NB4 (cell line): Measurements from ENCODE around the gene ACOX2.

Source experiments
- DNase-seq: peaks from one replicate; pipeline ENCODE4 v3.0.0; 2010; ENCODE audit warnings: low read depth
- H3K4me3 ChIP-seq: one replicate; pipeline ENCODE4 v1.5.1; 2011; ENCODE audit warnings: mild to moderate bottlenecking, low read depth, low read length, moderate library complexity
- MYC ChIP-seq: IDR thresholded peaks from 2 replicates; pipeline ENCODE4 v1.6.1; 2011; ENCODE audit warnings: low read depth, low read length
- POLR2A ChIP-seq: IDR thresholded peaks from 2 replicates; pipeline ENCODE4 v1.6.1; 2011; ENCODE audit warnings: mild to moderate bottlenecking; ENCODE audit not compliant: insufficient read length; ENCODE audit errors: extremely low read depth
- TF ChIP-seq, protein P1 (sequence below): IDR thresholded peaks from 2 replicates; pipeline ENCODE4 v1.6.1; 2011; ENCODE audit warnings: low read depth, low read length
- TF ChIP-seq, protein P2 (sequence below): IDR thresholded peaks from one replicate; pipeline ENCODE4 v1.5.1; 2012; ENCODE audit warnings: low read depth, low read length

The ACOX2 gene

DNA sequence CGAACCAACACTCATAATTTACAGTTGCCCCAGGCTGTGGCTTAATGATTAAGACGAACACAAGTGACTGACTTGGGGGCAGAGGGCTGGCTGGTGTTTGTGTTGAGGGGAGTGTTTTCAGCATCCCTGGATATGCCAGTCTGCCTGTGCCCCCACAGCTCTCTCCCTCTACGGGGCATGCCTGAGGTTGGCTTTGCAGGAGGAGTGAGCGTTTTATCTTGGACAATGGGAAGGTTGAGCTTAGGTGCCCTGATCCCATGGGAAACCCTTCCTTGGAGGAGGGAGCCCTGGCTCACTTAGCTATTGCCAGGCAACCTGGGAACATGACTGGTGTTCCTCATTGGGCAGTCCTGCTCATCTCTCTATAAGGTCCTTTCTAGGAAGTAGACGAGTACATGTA, 22.6 kb upstream of the ACOX2 start:
- TF ChIP-seq POLR2A, result no peak
- TF ChIP-seq, protein P1, sequence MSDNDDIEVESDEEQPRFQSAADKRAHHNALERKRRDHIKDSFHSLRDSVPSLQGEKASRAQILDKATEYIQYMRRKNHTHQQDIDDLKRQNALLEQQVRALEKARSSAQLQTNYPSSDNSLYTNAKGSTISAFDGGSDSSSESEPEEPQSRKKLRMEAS, result no peak
- TF ChIP-seq, protein P2, sequence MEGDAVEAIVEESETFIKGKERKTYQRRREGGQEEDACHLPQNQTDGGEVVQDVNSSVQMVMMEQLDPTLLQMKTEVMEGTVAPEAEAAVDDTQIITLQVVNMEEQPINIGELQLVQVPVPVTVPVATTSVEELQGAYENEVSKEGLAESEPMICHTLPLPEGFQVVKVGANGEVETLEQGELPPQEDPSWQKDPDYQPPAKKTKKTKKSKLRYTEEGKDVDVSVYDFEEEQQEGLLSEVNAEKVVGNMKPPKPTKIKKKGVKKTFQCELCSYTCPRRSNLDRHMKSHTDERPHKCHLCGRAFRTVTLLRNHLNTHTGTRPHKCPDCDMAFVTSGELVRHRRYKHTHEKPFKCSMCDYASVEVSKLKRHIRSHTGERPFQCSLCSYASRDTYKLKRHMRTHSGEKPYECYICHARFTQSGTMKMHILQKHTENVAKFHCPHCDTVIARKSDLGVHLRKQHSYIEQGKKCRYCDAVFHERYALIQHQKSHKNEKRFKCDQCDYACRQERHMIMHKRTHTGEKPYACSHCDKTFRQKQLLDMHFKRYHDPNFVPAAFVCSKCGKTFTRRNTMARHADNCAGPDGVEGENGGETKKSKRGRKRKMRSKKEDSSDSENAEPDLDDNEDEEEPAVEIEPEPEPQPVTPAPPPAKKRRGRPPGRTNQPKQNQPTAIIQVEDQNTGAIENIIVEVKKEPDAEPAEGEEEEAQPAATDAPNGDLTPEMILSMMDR, result no peak
- no peak for TF ChIP-seq MYC
- no peak overlapping the region for H3K4me3 ChIP-seq
- DNase-seq, result no peak

DNA sequence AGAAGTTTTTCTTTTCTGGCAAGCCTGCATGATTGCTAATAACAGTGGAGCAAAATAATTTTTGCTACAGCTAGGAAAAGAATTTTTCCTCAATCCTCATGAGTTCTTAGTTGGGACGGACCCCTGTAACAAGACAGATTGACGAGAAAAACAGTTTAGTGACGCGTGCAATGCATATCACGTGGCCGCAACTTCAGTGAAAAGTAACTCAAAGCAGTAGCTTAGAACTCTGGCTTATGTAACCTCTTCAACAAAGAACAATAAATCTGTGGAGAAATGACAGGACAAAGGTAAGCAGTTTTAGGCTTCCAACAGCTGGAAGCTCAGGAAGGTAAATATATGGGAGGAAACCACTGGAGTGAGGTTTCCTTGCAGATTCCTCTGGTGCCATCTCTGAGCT, 20.5 kb upstream of the ACOX2 start:
- no peak for DNase-seq
- no peak overlapping the region for H3K4me3 ChIP-seq
- TF ChIP-seq MYC (no peak), POLR2A (no peak)
- TF ChIP-seq, protein P1, result no peak
- TF ChIP-seq, protein P2, result no peak

DNA sequence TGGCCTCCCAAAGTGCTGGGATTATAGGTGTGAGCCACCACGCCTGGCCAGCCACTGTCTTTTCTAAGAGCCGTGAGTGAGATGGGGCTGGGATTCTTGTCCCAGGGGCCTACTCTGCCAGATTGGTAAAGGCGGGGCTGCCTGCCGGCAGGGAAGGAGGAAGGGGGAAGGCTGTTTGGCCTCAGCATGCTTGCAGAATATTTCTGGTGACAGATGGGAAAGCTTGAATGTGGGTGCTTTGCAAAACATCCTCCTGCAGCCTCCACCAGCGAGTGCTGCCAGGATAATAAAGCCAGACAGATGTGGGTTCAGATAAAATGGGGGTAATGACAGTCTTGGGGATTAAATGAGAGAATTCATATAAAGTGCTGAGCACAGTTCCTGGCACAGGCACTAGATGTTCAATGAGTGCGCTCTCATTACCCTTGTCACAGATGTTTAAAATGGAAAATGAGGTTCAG, 19.8 kb upstream of the ACOX2 start:
- no peak overlapping the region for H3K4me3 ChIP-seq
- no peak for DNase-seq
- TF ChIP-seq MYC (no peak), POLR2A (no peak)
- TF ChIP-seq, protein P1, result no peak
- TF ChIP-seq, protein P2, result no peak

DNA sequence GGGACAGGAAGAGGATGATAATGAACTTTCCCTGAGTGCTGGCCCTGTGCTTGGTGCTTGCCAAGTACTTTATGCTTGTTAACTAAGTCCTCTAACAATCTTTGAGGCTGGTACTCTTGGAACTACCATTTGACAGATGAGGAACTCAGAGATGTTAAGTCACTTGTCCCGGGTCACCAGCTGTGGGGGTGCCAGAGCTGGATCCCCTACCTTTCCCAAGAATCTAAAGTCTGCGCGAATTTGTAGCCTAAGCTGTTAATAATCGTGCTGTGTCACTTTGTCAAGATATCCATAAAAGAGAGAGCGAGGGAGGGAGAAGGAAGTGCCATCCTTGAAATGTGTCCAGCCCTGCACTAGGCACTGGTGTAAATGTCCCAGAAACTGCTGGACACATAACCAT, 19.0 kb upstream of the ACOX2 start:
- DNase-seq, result no peak
- TF ChIP-seq, protein P1, result no peak
- TF ChIP-seq MYC (no peak), POLR2A (no peak)
- TF ChIP-seq, protein P2, result no peak

DNA sequence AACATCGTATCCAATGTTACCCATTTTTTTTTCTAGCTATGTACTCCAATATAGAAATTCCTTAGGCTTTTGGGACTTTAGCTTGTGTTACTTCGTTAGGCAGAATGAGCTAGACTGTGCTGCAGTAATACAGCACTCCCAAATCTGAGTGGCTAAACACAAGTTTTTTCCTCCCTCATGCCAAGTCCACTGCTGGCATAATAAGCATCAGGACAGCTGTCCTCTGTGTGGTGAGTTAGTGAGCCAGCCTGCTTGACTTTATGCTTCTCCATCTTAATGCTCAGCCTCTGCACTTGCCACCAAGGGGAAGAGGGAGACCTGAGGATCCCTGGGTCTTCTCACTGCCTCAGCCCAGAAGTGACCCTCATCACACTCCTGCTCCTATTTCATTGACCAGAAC, 18.2 kb upstream of the ACOX2 start:
- TF ChIP-seq MYC (no peak), POLR2A (no peak)
- TF ChIP-seq, protein P1, result no peak
- H3K4me3 ChIP-seq, result no peak overlapping the region
- DNase-seq, result no peak

More for the DNA sequence above, 19.0 kb upstream of the ACOX2 start:
- no peak overlapping the region for H3K4me3 ChIP-seq

DNA sequence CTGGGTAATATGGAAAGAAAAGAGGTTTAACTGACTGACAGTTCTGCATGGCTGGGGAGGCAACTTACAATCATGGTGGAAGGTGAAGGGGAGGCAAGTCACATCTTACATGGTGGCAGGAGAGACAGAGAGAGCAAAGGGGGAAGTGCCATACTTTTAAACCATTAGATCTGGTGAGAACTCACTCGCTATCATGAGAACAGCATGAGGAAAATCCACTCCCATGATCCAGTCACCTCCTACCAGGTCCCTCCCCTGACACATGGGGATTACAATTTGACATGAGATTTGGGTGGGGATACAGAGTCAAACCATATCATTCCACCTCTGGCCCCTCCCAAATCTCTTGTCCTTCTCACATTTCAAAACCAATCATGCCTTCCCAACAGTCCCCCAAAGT, 16.0 kb upstream of the ACOX2 start:
- TF ChIP-seq POLR2A, result no peak
- TF ChIP-seq, protein P1, result no peak
- TF ChIP-seq, protein P2, result no peak
- no peak for TF ChIP-seq MYC
- no peak for DNase-seq

More for the DNA sequence above, 16.0 kb upstream of the ACOX2 start:
- H3K4me3 ChIP-seq, result no peak overlapping the region
